Astrocyte of the cerebellum (primary cell): ENCODE results near the gene DSG1.

Source experiments
- DNase-seq: peaks from one replicate; pipeline ENCODE4 v3.0.0-alpha.2; 2011; ENCODE audit warnings: low read depth
- H3K4me3 ChIP-seq: 2 replicates; pipeline ENCODE4 v1.5.1; 2011; ENCODE audit warnings: mild to moderate bottlenecking, low read depth, low read length, moderate library complexity
- CTCF ChIP-seq: IDR thresholded peaks from 2 replicates; pipeline ENCODE4 v1.5.1; 2012; ENCODE audit warnings: low read length, low read depth, moderate library complexity, mild to moderate bottlenecking; ENCODE audit errors: missing control alignments
- in situ Hi-C: cut with HindIII; loops from 2 replicates; pipeline ENCODE4 v1.10.0; 2017; ENCODE audit warnings: low sequenced_read_pairs

The DSG1 gene

GRCh38 chr18:31403409-31403808 is 85.4 kb downstream of the DSG1 start:
- in situ Hi-C loops: no loop called here
- no peak for TF ChIP-seq CTCF
- no peak for DNase-seq
- no peak overlapping the region for H3K4me3 ChIP-seq
